Muscle of back (tissue), 10 donors: ENCODE measurements around the gene RNPS1. TPM values are rescaled to one million over a fixed set of nuclear protein-coding genes. Genes with fewer than 3 reads are reported as not detected.

ENCODE experiments used
- polyA plus RNA-seq, 10 donors: library from polyadenylated mRNA; unstranded; fragments of 120-200 nt; gene quantifications; one replicate each; pipeline ENCODE4 v1.2.1, GENCODE V29; 2013; ENCODE audit not compliant: insufficient read length in 10 of 10

Gene RNPS1
- polyA plus RNA-seq, 10 donors: 136 to 186 (median 165) TPM

Other genes with a start within 250 kb of the RNPS1 start
- 1 to 10 TPM in 6 of 10 donors, under 1 TPM in 4; 0.59 to 4.1 (median 1.3) TPM for gene NPW, start 248.3 kb downstream of the RNPS1 start, polyA plus RNA-seq
- 10 to 100 TPM; 28.3 to 62.6 (median 36.9) TPM for gene NHERF2, start 241.2 kb downstream of the RNPS1 start, polyA plus RNA-seq
- gene NTHL1, start 220.3 kb downstream of the RNPS1 start, polyA plus RNA-seq: 10 to 100 TPM in 5 of 10 donors, 1 to 10 TPM in 5; 7.4 to 16.9 (median 10.3) TPM
- gene TSC2, start 220.1 kb downstream of the RNPS1 start, polyA plus RNA-seq: 100 to 1,000 TPM in 1 of 10 donors, 10 to 100 TPM in 9; 62.2 to 104 (median 75.1) TPM
- gene PKD1, start 132.2 kb downstream of the RNPS1 start, polyA plus RNA-seq: 100 to 1,000 TPM in 9 of 10 donors, 10 to 100 TPM in 1; 86.8 to 161 (median 120) TPM
- gene RAB26, start 119.5 kb downstream of the RNPS1 start, polyA plus RNA-seq: 1 to 10 TPM in 3 of 10 donors, under 1 TPM in 7; 0.33 to 1.7 (median 0.53) TPM
- 10 to 100 TPM; 37.8 to 52.6 (median 44.7) TPM for gene TRAF7, start 112.3 kb downstream of the RNPS1 start, polyA plus RNA-seq
- 1 to 10 TPM in 9 of 10 donors, under 1 TPM in 1; 0.94 to 2.7 (median 1.5) TPM for gene CASKIN1, start 71.5 kb downstream of the RNPS1 start, polyA plus RNA-seq
- gene MLST8, start 62.7 kb downstream of the RNPS1 start, polyA plus RNA-seq: 10 to 100 TPM; 24.4 to 38.7 (median 30.7) TPM
- gene BRICD5, start 57.3 kb downstream of the RNPS1 start, polyA plus RNA-seq: 1 to 10 TPM; 3.5 to 8.0 (median 5.4) TPM
- gene PGP, start 53.3 kb downstream of the RNPS1 start, polyA plus RNA-seq: 10 to 100 TPM; 11.2 to 15.4 (median 13.4) TPM
- gene E4F1, start 44.5 kb downstream of the RNPS1 start, polyA plus RNA-seq: 10 to 100 TPM in 8 of 10 donors, 1 to 10 TPM in 2; 9.4 to 20.1 (median 12.8) TPM
- gene DNASE1L2, start 31.7 kb downstream of the RNPS1 start, polyA plus RNA-seq: 1 to 10 TPM in 2 of 10 donors, under 1 TPM in 8; 0.35 to 1.1 (median 0.71) TPM
- gene ECI1, start 16.5 kb downstream of the RNPS1 start, polyA plus RNA-seq: 10 to 100 TPM; 42.8 to 59.2 (median 49.0) TPM
- 10 to 100 TPM; 12.5 to 18.8 (median 14.8) TPM for gene ABCA3, start 72.6 kb upstream of the RNPS1 start, polyA plus RNA-seq
- 1 to 10 TPM; 4.8 to 9.7 (median 6.4) TPM for gene CCNF, start 161.3 kb upstream of the RNPS1 start, polyA plus RNA-seq
- 1 to 10 TPM; 2.7 to 7.5 (median 4.8) TPM for gene TEDC2, start 192.0 kb upstream of the RNPS1 start, polyA plus RNA-seq
- 1 to 10 TPM; 1.7 to 2.9 (median 2.3) TPM for gene NTN3, start 203.2 kb upstream of the RNPS1 start, polyA plus RNA-seq
- 10 to 100 TPM; 14.9 to 25.3 (median 21.4) TPM for gene TBC1D24, start 207.0 kb upstream of the RNPS1 start, polyA plus RNA-seq
- gene ATP6V0C, start 245.8 kb upstream of the RNPS1 start, polyA plus RNA-seq: 100 to 1,000 TPM in 4 of 10 donors, 10 to 100 TPM in 6; 70.4 to 142 (median 94.2) TPM